ENCODE results near the gene ZNF419.
A peak's percentile ranks its signal among the peaks of the same experiment; 100 is the strongest.
"Not testable (repeated sequence)": the region's sequence is repeated elsewhere in the genome, so short reads cannot be mapped to it uniquely, and the experiment has no call there.

DNA sequence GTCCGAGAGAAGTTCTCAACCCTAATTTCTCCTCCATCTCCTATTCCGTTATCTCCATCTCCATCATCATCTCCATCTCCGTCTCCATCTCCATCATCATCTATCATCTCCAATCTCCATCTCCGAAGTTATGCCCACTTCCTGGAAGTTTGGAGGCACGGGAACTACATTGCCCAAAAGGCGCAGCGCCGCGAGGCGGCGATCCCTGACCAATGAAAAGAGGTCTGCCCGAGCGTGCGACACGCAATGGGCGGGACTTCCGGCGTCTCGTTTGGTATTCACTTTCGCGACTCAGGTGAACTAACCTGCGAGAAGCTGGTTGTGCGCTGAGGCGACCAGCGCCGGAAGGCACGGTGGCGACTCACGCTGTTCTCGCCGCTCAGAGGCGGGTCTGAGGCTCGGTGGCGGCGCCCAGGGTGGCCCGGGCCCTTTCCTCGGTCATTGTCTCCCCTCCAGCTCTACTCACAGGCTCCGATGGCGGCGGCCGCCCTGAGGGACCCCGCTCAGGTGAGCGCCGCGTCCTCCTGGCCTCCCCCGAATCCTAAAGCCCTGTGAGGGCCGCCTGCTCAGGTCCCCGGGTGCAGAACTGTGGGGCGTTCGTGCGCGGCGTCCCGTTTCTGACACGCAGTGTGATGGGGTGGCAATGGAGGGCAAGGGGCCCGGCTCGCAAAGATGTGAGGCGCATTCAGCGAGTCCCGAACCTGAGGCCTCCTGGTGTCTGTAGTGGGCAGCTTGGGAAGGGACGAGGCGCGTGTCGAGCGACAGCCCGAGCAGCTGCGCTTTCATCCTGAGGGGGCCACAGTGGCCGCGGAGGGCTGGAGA, at the start of gene ZNF419:
- TF ChIP-seq, protein P1, sequence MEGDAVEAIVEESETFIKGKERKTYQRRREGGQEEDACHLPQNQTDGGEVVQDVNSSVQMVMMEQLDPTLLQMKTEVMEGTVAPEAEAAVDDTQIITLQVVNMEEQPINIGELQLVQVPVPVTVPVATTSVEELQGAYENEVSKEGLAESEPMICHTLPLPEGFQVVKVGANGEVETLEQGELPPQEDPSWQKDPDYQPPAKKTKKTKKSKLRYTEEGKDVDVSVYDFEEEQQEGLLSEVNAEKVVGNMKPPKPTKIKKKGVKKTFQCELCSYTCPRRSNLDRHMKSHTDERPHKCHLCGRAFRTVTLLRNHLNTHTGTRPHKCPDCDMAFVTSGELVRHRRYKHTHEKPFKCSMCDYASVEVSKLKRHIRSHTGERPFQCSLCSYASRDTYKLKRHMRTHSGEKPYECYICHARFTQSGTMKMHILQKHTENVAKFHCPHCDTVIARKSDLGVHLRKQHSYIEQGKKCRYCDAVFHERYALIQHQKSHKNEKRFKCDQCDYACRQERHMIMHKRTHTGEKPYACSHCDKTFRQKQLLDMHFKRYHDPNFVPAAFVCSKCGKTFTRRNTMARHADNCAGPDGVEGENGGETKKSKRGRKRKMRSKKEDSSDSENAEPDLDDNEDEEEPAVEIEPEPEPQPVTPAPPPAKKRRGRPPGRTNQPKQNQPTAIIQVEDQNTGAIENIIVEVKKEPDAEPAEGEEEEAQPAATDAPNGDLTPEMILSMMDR (IDR thresholded peaks at IDR 0.05 in 8 of 11, conservative IDR thresholded peaks at IDR 0.05 in 3 of 11), result not testable (repeated sequence)
- TF ChIP-seq POLR2AphosphoS5 (IDR thresholded peaks at IDR 0.05), result peak; percentile 88 to 91 (median 88)
